Measurements from ENCODE around the gene C4B. TPM values are rescaled to one million over a fixed set of nuclear protein-coding genes. Genes with fewer than 3 reads are reported as not detected.

The C4B gene
- total RNA-seq, 1 experiment from 2014 or later: 3.7 TPM

DNA sequence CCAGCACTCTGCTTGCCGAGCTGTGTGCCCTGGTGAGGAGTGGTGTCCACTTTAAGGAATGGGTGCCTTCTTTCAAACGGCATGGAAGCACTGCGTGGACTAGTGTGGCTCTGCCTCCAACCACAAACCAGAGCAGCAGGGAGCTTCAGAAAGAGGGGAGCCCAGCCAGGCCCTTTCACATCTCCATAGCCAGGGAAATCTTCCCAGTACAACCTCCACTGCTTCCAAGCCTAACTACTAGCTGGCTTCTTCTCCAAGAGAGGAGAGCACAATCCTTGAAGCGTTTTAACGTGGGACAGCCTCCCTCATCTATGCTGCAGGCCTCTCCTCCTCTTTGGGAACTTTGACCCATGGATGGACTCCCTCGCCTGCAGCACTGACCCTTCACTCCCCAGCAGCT lies 67.9 kb downstream of the C4B start (continued):
- TF ChIP-seq, protein P1, sequence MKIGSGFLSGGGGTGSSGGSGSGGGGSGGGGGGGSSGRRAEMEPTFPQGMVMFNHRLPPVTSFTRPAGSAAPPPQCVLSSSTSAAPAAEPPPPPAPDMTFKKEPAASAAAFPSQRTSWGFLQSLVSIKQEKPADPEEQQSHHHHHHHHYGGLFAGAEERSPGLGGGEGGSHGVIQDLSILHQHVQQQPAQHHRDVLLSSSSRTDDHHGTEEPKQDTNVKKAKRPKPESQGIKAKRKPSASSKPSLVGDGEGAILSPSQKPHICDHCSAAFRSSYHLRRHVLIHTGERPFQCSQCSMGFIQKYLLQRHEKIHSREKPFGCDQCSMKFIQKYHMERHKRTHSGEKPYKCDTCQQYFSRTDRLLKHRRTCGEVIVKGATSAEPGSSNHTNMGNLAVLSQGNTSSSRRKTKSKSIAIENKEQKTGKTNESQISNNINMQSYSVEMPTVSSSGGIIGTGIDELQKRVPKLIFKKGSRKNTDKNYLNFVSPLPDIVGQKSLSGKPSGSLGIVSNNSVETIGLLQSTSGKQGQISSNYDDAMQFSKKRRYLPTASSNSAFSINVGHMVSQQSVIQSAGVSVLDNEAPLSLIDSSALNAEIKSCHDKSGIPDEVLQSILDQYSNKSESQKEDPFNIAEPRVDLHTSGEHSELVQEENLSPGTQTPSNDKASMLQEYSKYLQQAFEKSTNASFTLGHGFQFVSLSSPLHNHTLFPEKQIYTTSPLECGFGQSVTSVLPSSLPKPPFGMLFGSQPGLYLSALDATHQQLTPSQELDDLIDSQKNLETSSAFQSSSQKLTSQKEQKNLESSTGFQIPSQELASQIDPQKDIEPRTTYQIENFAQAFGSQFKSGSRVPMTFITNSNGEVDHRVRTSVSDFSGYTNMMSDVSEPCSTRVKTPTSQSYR (CRISPR knock-in tag; IDR thresholded peaks at IDR 0.05): no peak
- TF ChIP-seq TEAD4 (CRISPR knock-in tag; IDR thresholded peaks at IDR 0.05) (no peak), TEAD1 (CRISPR knock-in tag; IDR thresholded peaks at IDR 0.05) (no peak), ZNF219 (CRISPR knock-in tag; IDR thresholded peaks at IDR 0.05; ENCODE audit: borderline replicate concordance) (no peak), ESRRA (CRISPR knock-in tag; IDR thresholded peaks at IDR 0.05; ENCODE audit: borderline replicate concordance) (no peak), ZNF423 (CRISPR knock-in tag; IDR thresholded peaks at IDR 0.05) (no peak), MYBL2 (CRISPR knock-in tag; IDR thresholded peaks at IDR 0.05) (no peak), SMAD3 (CRISPR knock-in tag; IDR thresholded peaks at IDR 0.05; ENCODE audit: borderline replicate concordance) (no peak), CBFB (CRISPR knock-in tag; IDR thresholded peaks at IDR 0.05; ENCODE audit: low read depth) (no peak), SOX15 (CRISPR knock-in tag; IDR thresholded peaks at IDR 0.05) (no peak), TCF7 (CRISPR knock-in tag; IDR thresholded peaks at IDR 0.05; ENCODE audit: low read depth) (no peak)
- TF ChIP-seq, protein P2, sequence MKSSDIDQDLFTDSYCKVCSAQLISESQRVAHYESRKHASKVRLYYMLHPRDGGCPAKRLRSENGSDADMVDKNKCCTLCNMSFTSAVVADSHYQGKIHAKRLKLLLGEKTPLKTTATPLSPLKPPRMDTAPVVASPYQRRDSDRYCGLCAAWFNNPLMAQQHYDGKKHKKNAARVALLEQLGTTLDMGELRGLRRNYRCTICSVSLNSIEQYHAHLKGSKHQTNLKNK (CRISPR knock-in tag; IDR thresholded peaks at IDR 0.05): no peak
- TF ChIP-seq, protein P3, sequence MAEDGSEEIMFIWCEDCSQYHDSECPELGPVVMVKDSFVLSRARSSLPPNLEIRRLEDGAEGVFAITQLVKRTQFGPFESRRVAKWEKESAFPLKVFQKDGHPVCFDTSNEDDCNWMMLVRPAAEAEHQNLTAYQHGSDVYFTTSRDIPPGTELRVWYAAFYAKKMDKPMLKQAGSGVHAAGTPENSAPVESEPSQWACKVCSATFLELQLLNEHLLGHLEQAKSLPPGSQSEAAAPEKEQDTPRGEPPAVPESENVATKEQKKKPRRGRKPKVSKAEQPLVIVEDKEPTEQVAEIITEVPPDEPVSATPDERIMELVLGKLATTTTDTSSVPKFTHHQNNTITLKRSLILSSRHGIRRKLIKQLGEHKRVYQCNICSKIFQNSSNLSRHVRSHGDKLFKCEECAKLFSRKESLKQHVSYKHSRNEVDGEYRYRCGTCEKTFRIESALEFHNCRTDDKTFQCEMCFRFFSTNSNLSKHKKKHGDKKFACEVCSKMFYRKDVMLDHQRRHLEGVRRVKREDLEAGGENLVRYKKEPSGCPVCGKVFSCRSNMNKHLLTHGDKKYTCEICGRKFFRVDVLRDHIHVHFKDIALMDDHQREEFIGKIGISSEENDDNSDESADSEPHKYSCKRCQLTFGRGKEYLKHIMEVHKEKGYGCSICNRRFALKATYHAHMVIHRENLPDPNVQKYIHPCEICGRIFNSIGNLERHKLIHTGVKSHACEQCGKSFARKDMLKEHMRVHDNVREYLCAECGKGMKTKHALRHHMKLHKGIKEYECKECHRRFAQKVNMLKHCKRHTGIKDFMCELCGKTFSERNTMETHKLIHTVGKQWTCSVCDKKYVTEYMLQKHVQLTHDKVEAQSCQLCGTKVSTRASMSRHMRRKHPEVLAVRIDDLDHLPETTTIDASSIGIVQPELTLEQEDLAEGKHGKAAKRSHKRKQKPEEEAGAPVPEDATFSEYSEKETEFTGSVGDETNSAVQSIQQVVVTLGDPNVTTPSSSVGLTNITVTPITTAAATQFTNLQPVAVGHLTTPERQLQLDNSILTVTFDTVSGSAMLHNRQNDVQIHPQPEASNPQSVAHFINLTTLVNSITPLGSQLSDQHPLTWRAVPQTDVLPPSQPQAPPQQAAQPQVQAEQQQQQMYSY (CRISPR knock-in tag; IDR thresholded peaks at IDR 0.05): no peak

- ChIA-PET CTCF (interaction anchor here (0.6 to 3.0 kb wide), 2 partner anchors 20 to 35 kb away, joined by 3 to 15 read pairs; no protein-coding TSS in a partner anchor), POLR2A (no interaction called here)
- H3K9me3 Mint-ChIP-seq: no peaks in the 10 kb centered on the region
- H3K4me1 Mint-ChIP-seq: peaks cover 11% of the 10 kb centered on the region
- ATAC-seq: no peak
- H3K27me3 Mint-ChIP-seq (ENCODE audit: low read depth): peaks cover 13% of the 10 kb centered on the region
- H3K27ac Mint-ChIP-seq: no peak overlapping the region
- no peak for DNase-seq (ENCODE audit: low spot score)
- H3K4me3 Mint-ChIP-seq: no peak overlapping the region
- TF ChIP-seq, protein P4, sequence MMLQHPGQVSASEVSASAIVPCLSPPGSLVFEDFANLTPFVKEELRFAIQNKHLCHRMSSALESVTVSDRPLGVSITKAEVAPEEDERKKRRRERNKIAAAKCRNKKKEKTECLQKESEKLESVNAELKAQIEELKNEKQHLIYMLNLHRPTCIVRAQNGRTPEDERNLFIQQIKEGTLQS (CRISPR knock-in tag; conservative IDR thresholded peaks at IDR 0.05): no peak
- no peak for TF ChIP-seq RORB (CRISPR knock-in tag; IDR thresholded peaks at IDR 0.05)
- TF ChIP-seq ETV6 (CRISPR knock-in tag; IDR thresholded peaks at IDR 0.05): no peak
- no peak for TF ChIP-seq MYBL2 (CRISPR knock-in tag; IDR thresholded peaks at IDR 0.05)
- no peak for TF ChIP-seq HMGXB4 (CRISPR knock-in tag; IDR thresholded peaks at IDR 0.05)
- no peak for TF ChIP-seq USF2 (CRISPR knock-in tag; IDR thresholded peaks at IDR 0.05)
- H3K36me3 Mint-ChIP-seq: no peaks in the 10 kb centered on the region
These were observed 68.3 kb downstream of the C4B start for GRCh38 chr6:32082935-32083334.

All from WTC11 (cell line).